22Rv1 (cell line): ENCODE measurements around the gene GPR61.
A peak's percentile ranks its signal among the peaks of the same experiment; 100 is the strongest.

Source experiments
- CTCF ChIP-seq: fragments of 450-650 bp; IDR thresholded peaks from 2 replicates; pipeline ENCODE4 v1.5.1; 2017; ENCODE audit warnings: mild to moderate bottlenecking
- ZFX ChIP-seq: fragments of 450-650 bp; IDR thresholded peaks from 2 replicates; pipeline ENCODE4 v1.6.1; 2017; ENCODE audit warnings: antibody characterized with exemption, borderline replicate concordance

GRCh38 chr1:109490029-109490933 is 49.4 kb upstream of the GPR61 start:
- peak; percentile 83 for TF ChIP-seq CTCF
- TF ChIP-seq ZFX = no peak
